Measurements from ENCODE around the gene PAK6.
A peak's percentile ranks its signal among the peaks of the same experiment; 100 is the strongest.

The PAK6 gene

DNA sequence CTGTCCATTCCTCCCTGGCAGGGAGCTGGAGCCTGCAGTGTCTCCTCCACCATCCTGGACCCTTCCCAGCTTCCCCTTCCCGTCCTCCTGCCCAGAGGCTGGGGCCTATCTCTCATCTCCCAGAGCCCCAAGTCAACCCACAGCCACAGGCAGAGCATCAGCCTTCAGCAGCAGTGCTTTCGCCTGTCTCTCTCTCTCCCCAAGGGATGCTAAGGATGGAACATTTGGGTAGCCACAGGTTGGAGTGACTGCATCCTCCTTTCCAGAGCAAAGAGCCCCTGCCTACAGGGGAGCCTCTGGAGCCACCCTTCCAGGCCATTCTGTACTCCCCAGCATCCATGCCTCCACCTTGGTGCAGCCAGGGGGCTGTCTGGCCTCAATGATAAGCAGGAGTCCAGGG, 64.7 kb downstream of the PAK6 start:
- in situ Hi-C loops (cut with HindIII; ENCODE audit: low sequenced_read_pairs): no loop called here
- no peak overlapping the region for H3K4me3 ChIP-seq (ENCODE audit: low read depth, low read length)
- no peak for DNase-seq (ENCODE audit: low read depth, low spot score)
- TF ChIP-seq, protein P1, sequence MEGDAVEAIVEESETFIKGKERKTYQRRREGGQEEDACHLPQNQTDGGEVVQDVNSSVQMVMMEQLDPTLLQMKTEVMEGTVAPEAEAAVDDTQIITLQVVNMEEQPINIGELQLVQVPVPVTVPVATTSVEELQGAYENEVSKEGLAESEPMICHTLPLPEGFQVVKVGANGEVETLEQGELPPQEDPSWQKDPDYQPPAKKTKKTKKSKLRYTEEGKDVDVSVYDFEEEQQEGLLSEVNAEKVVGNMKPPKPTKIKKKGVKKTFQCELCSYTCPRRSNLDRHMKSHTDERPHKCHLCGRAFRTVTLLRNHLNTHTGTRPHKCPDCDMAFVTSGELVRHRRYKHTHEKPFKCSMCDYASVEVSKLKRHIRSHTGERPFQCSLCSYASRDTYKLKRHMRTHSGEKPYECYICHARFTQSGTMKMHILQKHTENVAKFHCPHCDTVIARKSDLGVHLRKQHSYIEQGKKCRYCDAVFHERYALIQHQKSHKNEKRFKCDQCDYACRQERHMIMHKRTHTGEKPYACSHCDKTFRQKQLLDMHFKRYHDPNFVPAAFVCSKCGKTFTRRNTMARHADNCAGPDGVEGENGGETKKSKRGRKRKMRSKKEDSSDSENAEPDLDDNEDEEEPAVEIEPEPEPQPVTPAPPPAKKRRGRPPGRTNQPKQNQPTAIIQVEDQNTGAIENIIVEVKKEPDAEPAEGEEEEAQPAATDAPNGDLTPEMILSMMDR (IDR thresholded peaks at IDR 0.05; ENCODE audit: low read depth, low read length): no peak

DNA sequence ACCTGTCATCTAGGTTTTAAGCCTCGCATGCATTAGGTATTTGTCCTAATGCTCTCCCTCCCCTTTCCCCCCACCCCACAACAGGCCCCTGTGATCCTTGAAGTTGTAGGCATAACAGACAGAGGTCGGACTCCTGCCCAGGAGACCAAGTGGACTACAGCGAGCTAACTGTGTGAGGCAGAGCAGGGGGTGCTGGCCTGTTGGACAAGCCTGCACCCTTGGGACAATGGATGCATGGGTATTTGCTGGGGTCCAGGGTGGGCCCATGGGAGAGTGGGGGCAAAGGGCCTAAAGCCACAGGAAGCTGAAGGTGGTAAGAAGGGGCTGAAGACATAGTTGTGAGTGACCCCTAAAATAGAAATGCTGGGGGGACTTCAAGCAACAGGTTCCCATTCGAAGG, 66.4 kb downstream of the PAK6 start:
- in situ Hi-C loops (cut with HindIII; ENCODE audit: low sequenced_read_pairs): no loop called here
- TF ChIP-seq, protein P1 (IDR thresholded peaks at IDR 0.05; ENCODE audit: low read depth, low read length): no peak

DNA sequence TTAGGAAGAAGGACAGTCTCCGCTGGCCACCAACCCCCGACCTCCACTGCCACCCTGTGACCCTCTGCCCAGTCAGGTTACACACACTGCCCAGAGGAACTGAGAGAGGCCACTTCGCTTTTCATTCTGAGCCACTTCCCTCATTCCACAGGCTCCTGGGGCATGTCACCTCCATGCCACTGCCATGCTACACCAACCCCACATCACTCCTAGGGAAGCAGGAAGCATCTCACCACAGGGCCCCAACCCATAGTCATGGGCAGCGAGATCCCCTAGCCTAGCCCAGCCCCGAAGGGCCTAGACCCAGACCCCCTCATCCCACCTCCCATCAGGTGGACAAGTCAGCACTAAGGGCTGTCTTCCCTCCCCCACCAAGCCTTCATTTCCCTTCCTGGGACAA, 67.5 kb downstream of the PAK6 start:
- TF ChIP-seq, protein P1 (IDR thresholded peaks at IDR 0.05; ENCODE audit: low read depth, low read length): no peak
- in situ Hi-C loops (cut with HindIII; ENCODE audit: low sequenced_read_pairs): no loop called here
- H3K4me3 ChIP-seq (ENCODE audit: low read depth, low read length): no peak overlapping the region
- DNase-seq (ENCODE audit: low read depth, low spot score): no peak

More for the DNA sequence above, 66.4 kb downstream of the PAK6 start:
- DNase-seq (ENCODE audit: low read depth, low spot score): no peak
- no peak overlapping the region for H3K4me3 ChIP-seq (ENCODE audit: low read depth, low read length)

DNA sequence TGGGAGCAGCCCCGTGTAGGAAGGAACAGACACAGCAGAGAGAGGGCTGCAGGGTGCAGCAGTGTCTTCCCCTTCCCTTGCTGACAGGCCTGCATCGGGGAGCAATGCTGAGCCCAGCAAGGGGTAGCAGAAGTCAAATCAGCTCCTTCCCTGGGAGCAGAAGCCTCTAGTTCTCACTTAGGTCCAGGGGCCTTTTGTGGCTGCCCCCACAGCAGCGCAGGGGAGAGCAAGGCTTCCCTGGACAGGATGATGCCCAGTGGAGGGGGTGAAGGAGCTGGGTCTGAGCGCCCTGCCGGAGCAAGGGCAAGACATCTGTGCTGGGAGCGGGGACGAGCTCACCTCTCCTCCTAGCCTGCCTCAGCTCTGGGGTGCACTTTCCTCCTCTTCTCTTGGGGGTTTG, 68.0 kb downstream of the PAK6 start:
- DNase-seq (ENCODE audit: low read depth, low spot score): no peak
- in situ Hi-C loops (cut with HindIII; ENCODE audit: low sequenced_read_pairs): no loop called here
- TF ChIP-seq, protein P1 (IDR thresholded peaks at IDR 0.05; ENCODE audit: low read depth, low read length): no peak
- no peak overlapping the region for H3K4me3 ChIP-seq (ENCODE audit: low read depth, low read length)

DNA sequence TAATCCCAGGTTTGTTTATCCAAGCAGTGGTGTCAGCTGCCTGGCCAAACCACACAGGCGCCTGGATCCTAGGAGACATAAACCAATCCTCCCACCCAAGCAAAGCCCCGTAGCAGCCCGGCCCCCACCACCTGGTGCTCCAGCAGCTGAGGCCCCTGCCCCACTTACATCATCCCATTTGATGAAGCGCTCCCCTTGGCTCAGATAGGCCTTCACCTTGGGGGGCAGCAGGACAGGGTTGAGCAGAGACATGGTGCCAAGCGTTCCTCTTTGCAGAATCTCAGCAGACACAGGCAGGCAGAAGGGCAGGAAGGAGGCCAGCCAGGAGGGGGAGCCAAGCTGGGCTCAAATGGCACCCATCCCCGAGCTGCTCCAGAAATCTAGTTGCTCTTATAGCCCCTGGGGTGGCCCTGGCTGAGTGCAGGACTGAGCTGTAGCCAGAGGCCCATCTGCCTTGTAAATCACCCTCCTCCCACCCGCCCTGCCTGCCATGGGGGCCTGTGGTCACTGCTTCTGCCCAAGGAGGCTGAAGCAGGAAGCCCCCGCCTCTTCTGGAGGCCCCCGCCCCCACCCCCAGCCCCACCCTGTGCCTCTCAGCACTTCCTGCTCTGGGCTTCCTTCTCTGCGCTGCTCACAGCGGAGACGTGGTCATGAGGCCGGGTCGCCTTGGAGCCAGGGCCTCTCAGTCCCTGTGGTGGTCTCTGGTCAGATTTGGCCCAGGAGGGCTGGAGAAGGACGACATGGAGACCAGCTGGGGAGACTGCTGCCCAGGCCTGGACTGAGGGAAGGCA, 68.8 kb downstream of the PAK6 start, which contains the start of gene PLCB2:
PLCB2 (minus strand) TSS at position 515 of the 791 bp plus-strand sequence; CDS start at position 252, 263 bp downstream.
- no peak for DNase-seq (ENCODE audit: low read depth, low spot score)
- no peak within 1 kb of the TSS for H3K4me3 ChIP-seq (ENCODE audit: low read depth, low read length)
- TF ChIP-seq, protein P1 (IDR thresholded peaks at IDR 0.05; ENCODE audit: low read depth, low read length): peak; percentile 43
- in situ Hi-C loops (cut with HindIII; ENCODE audit: low sequenced_read_pairs): no loop called here

DNA sequence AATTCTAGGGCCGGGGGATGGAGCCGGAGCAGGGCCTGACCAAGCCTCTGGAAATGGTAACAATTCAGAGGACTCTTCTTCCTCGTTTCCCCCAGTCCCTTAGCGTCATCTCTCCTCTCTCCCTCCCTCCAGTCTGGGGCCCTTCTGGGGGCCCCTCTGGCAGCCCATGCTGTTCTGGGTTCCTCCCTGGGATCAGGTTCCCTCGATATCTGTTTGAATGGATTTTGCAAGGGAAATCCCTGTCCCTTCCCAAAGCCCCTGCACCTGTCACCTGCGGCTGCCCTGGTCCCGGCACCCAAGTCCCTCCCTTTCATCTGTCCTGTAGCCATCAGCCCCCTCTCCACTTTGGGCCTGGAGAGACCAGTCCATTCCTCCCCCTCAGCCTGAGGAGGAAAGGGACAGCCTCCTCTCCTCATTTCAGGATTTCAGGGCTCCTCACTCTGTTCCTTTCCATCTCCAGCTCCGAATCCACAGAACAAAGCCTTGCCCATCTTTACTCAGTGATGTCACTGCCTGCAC, 70.5 kb downstream of the PAK6 start:
- in situ Hi-C loops (cut with HindIII; ENCODE audit: low sequenced_read_pairs): no loop called here
- no peak overlapping the region for H3K4me3 ChIP-seq (ENCODE audit: low read depth, low read length)
- DNase-seq (ENCODE audit: low read depth, low spot score): no peak
- TF ChIP-seq, protein P1 (IDR thresholded peaks at IDR 0.05; ENCODE audit: low read depth, low read length): no peak
